Measurements from ENCODE around the gene ERCC6L. TPM values are rescaled to one million over a fixed set of nuclear protein-coding genes. Genes with fewer than 3 reads are reported as not detected.

Gene ERCC6L
- total and polyA plus RNA-seq, 2 of the 13 experiments (the other 11 are each of a cell fraction or from before 2014, with no cell fraction given), result 0.86 to 9.5 TPM

GRCh38 chrX:72258174-72258573, 19.3 kb upstream of the ERCC6L start (continued):
- TF ChIP-seq ZNF687 (CRISPR knock-in tag; IDR thresholded peaks at IDR 0.05), result peak; percentile 55
- peak; percentile 44; the same call in 1 of the 2 replicates for TF ChIP-seq HDAC1 (CRISPR knock-in tag; IDR thresholded peaks at IDR 0.05)
- peak; percentile 34; the same call in 1 of the 2 replicates for TF ChIP-seq RXRB (CRISPR knock-in tag; IDR thresholded peaks at IDR 0.05; ENCODE audit: borderline replicate concordance)
- TF ChIP-seq, protein P1, sequence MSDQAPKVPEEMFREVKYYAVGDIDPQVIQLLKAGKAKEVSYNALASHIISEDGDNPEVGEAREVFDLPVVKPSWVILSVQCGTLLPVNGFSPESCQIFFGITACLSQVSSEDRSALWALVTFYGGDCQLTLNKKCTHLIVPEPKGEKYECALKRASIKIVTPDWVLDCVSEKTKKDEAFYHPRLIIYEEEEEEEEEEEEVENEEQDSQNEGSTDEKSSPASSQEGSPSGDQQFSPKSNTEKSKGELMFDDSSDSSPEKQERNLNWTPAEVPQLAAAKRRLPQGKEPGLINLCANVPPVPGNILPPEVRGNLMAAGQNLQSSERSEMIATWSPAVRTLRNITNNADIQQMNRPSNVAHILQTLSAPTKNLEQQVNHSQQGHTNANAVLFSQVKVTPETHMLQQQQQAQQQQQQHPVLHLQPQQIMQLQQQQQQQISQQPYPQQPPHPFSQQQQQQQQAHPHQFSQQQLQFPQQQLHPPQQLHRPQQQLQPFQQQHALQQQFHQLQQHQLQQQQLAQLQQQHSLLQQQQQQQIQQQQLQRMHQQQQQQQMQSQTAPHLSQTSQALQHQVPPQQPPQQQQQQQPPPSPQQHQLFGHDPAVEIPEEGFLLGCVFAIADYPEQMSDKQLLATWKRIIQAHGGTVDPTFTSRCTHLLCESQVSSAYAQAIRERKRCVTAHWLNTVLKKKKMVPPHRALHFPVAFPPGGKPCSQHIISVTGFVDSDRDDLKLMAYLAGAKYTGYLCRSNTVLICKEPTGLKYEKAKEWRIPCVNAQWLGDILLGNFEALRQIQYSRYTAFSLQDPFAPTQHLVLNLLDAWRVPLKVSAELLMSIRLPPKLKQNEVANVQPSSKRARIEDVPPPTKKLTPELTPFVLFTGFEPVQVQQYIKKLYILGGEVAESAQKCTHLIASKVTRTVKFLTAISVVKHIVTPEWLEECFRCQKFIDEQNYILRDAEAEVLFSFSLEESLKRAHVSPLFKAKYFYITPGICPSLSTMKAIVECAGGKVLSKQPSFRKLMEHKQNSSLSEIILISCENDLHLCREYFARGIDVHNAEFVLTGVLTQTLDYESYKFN (CRISPR knock-in tag; conservative IDR thresholded peaks at IDR 0.05), result 0 out of 2 replicates have a peak, but pooled peaks have one; percentile 27
- TF ChIP-seq ARID5B (CRISPR knock-in tag; IDR thresholded peaks at IDR 0.05), result peak; percentile 53; the same call in 1 of the 2 replicates

Measured in HepG2 (cell line).